NCI-H2107 treated with DMSO at 0.1 percent for 48 hours (cell line): ENCODE measurements around the gene GP9.
"Not testable (repeated sequence)": the region's sequence is repeated elsewhere in the genome, so short reads cannot be mapped to it uniquely, and the experiment has no call there.

Source experiments
- DNase-seq: peaks from one replicate; lab custom pipeline; 2025; ENCODE audit not compliant: unreplicated experiment; lab: John Stamatoyannopoulos, UW

The GP9 gene

DNA sequence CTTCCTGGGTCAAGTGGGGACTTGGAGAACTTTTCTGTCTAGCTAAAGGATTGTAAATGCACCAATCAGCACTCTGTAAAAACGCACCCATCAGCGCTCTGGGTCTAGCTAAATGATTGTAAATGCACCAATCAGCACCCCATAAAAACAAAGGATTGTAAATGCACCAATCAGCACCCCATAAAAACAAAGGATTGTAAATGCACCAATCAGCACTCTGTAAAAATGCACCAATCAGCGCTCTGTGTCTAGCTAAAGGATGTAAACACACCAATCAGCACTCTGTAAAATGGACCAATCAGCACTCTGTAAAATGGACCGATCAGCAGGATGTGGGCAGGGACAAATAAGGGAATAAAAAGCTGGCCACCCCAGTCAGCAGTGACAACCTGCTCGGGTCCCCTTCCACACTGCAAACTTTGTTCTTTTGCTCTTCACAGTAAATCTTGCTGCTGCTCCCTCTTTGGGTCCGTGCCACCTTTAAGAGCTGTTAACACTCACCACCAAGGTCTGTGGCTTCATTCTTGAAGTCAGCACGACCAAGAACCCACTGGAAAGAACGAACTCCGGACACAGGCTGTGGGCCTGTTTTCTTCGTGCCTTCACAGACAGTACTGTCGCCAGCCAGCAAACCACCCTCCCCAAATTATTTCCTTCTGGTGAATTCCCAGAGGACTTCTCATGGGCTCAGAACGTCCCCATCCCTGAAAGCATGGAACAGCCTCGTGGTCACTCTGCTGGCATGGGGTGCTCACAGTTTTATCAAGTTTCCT is 8.9 kb downstream of the GP9 start:
- DNase-seq: not testable (repeated sequence)

DNA sequence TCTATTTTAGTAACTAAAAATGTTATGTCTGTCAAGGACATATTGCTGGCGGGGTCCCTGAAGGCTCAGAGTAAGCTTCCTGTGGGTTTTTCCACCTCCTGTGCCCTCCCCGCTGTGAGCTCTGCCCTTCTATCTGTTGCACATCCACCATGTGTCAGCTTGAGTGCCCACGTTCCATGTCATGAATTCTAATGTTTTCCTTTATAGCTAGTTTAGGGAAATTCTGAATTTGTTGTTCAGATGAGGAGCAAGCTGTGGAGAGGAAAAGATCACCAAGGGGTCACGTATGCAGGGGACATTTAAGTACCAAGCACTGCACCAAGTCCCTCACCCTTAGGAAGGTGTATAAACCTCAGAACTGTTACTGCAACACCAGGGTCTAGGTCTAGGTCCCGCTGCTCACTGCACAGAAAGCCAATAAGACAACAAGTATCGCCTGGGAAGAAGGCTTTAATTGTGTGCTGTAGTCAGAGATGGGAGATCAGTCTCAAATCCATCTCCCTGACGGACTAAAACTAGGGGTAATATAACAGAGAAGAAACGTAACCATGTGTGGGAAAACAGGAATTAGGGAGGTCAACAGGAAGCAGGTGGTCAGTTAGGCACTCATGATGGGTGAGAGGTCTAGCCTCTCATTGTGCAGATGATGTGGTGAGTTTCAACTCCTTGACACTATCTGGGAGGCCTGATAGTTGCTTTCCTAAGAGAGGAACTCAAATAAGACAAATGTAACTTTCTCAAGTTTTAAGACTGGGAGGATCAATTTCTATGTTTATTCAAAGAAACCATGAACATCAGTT is 9.7 kb downstream of the GP9 start:
- DNase-seq: no peak

- no peak for DNase-seq
Observed at GRCh38 chr3:129077222-129077621, 16.6 kb downstream of the GP9 start.

- no peak for DNase-seq
Observed at GRCh38 chr3:129078510-129078909, 17.9 kb downstream of the GP9 start.

DNA sequence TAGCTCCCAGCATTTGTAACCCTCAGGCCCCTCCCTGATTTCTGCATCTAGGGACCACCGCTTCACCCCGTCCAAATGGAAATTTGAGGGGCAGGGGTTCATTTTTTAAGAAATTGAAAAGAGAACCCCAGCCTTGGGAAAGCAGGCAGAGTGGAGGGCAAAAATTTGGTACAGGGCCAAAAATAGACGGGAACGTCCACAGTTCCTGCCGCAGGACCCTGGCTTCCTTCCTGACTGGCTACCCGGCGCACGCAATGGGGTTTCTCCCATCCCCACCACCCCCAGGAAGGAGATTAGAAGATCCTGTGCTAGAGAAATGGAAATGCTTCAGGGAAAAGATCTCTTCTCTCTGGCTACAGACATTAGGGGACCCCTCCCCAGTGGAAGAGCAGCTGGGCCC is 20.9 kb downstream of the GP9 start:
- no peak for DNase-seq

GRCh38 chr3:129082026-129082425 is 21.4 kb downstream of the GP9 start:
- no peak for DNase-seq

GRCh38 chr3:129084501-129084900 is 23.9 kb downstream of the GP9 start:
- no peak for DNase-seq

DNA sequence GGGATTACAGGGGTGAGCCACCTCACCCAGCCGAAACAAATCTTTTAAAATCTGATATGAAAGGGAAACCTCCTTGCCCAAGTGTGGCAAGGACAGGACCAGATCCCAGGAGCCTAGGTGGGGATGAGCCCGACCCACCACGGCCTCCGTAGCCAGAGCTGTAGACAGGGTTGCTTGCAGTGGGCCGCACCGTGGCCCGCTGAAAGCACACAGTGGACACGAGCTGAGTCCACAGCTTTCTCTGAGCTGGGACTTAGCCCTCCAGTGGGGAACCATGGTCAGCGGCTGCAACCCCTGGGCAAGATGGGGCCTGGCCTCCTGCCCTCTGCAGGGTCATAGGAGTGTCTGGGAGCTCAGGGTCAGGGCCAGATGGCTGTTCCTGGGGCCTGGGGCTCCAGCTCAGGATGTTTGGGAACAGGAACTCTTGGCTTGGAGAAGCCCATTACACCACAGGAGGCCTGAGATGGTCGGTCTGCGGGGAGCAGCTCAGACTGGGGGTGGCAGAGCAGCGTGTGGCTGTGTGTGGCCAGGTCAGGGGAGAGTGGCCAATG is 24.7 kb downstream of the GP9 start:
- no peak for DNase-seq

GRCh38 chr3:129085818-129086217 is 25.2 kb downstream of the GP9 start:
- no peak for DNase-seq

DNA sequence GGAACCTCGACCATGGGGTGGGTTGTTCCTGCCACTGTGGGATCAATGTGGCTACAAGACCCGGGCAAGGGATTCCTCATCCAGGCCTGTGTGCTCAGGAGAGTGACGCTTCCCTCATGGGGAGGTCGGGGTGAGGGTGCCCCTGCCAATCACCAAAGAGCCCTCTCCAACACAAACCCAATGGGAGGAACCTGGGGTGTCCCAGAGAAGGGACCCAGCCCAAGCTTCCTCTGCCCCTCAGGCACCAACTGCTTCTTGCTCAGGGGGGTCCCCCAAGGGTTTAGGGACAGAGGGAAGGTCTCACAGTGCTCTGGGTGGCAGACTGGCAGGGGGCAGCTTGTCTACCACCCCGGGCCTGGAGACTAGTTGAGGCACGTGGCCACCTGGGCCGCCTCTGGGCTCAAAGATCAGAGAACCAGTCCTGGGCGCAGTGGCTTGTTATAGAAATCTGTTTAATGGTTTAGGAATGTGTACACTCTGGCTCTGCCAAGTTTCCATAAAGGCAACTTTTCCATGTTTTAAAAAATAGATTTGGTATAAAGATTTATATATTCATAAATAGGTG is 26.6 kb downstream of the GP9 start:
- no peak for DNase-seq

DNA sequence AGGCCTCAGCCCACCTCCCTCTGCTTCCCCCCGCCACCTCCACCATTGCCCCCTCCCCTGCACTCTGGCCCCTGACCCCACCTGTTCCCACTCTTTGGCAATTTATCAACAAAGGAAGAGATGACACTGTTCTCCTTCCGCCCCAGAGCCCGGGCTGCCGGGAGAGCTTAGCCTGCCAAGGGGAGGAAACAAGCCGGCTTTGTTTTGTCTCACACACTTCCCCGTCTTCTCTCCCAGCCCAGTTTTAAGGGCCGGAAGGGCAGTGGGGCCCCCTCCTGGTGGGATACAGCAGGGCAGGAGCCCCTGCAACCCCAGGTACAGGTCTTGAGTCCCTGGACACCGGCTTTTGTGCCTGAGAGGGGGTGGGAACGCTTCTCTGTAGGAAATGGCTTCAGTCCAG is 27.3 kb downstream of the GP9 start:
- DNase-seq: not testable (repeated sequence)

- DNase-seq: not testable (repeated sequence)
Observed at GRCh38 chr3:129088312-129088711, 27.7 kb downstream of the GP9 start.

GRCh38 chr3:129095285-129095684 is 34.7 kb downstream of the GP9 start:
- DNase-seq: no peak

DNA sequence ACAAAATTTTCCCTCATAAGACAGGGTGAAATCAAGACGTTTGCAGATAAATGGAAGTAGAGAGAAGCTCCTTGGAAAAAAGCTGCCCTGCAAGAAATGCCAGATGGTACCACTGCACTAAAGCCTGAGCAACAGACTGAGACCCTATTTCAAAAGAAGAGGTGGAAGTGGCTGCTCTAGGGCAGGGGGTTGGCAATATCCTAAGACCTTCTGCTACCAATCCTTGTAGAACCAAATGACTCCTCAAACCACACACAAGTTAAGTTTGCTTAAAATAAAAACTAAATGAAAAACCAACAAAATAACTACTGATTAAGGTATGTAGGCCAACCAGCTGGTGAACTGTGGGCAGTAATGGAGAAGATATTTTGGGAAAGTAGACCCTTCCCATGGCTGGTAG is 39.7 kb downstream of the GP9 start:
- no peak for DNase-seq

DNA sequence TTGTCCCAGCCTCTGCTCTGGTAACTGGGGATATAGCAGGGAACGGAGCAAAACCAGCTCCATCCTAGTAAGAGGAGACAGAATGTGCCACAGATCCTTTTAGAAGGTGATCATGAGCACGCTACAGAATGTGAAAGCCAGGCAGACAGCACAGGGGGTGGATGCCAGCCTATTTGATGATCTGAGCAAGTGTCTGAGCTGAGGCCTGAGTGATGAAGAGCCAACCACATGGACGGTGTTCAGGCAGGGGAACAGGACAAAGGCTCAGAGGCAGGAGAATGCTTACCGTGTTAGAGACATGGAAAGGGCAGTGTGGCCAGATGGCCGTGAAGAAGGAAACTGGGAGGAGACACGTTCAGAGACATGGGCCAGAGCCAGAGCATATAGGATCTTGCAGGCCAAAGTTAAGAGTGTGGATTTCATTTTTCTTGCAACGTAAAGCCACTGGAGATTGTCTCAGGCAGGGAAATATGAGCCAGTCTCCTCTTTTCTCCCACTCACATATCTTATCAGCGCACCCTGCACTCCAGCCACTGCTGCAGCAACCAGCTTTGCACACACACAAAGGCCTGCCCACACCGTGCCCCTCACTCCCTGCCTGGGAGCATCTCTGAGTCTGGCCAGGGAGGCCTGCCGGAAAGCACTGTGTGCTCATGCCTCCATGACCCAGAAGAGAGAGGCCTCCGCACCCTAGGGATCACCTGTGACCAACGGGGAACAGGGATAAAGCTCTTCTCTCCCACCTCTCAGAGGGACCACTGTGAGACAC is 41.0 kb downstream of the GP9 start:
- no peak for DNase-seq

- no peak for DNase-seq
Observed at GRCh38 chr3:129103296-129103695, 42.7 kb downstream of the GP9 start.

GRCh38 chr3:129104051-129104450 is 43.5 kb downstream of the GP9 start:
- DNase-seq: no peak

DNA sequence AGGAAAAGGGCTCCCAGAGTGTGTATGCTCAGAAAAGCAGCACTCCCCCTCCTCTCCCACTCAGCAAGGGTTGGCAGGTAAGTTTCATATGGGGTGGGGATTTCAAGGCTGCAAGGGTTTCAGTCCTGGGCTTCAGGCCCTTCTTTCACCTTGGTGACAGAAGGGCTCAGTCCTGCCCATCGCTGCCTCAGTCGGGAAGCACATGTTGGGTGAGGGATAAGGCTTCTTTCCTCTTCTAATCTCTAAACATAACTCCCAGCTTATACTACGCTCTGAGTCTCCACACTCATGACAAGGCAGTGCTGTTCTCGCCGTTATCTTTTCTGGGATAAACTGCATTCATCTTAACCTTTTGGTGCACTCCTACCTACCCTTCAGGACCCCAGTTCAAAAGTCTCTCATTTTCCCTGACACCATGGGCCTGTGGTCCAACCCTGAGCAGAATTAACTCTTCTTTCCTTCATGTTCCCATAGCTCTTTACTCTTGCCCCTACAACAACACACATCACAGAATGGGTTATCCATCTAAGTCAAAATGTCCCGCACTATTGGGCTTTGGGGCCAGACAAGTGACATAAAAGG is 44.0 kb downstream of the GP9 start:
- no peak for DNase-seq

- DNase-seq: no peak
Observed at GRCh38 chr3:129105862-129106261, 45.3 kb downstream of the GP9 start.

GRCh38 chr3:129106320-129106719 is 45.7 kb downstream of the GP9 start:
- no peak for DNase-seq
